OCI-LY3 (cell line): ENCODE data around the gene NPEPL1.

Source experiments
- CTCF ChIP-seq: fragments of 200-600, 300-600 bp; sonication (generic); IDR thresholded peaks from 2 replicates; pipeline ENCODE4 v1.5.1; 2014; ENCODE audit warnings: antibody characterized with exemption, low read length, low read depth
- EZH2phosphoT487 ChIP-seq: fragments of 200-600 bp; shearing (Covaris generic); IDR thresholded peaks from 2 replicates; pipeline ENCODE4 v1.6.1; 2018; ENCODE audit warnings: antibody characterized with exemption, mixed run types, low read depth

DNA sequence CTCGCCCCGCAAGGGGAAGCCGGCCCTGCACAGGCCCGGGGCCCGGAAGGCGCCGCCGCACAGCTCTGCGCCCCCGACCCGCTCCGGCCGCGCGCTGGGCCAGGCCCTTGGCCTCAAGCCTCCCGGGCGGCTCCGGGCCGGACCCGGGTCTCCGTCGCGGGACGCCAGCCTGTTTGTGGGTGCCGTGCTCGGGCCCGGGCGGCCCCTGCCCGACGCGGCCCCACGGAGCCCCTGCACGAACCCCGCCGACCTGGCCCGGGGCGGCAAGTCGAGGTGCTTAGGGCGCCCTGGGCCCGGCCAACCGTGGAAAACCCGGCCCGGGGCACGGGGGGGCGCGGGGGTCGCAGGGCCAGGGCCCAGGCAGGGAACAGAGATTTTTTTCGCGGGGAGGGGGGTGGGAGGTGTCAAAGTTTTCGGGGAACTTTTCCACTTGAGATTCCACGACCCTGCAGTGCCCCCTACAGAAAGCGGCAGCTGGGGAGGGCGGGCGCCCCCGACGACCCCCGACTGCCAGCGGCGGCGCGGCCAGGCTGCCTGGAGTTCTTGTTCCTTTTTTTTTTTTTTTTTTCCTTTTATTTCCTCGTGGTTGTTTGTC lies 42.3 kb upstream of the NPEPL1 start:
- TF ChIP-seq CTCF: peak; percentile 92
- TF ChIP-seq EZH2phosphoT487: no peak
